ENCODE data around the gene DDX27. TPM values are rescaled to one million over a fixed set of nuclear protein-coding genes. Genes with fewer than 3 reads are reported as not detected.

The DDX27 gene
- total RNA-seq, 2 experiments from 2014 or later, result 116 to 126 TPM

- no peak overlapping the region for H3K4me3 ChIP-seq (ENCODE audit: low read length)
- H3K27ac Mint-ChIP-seq, result no peak overlapping the region
- H3K36me3 ChIP-seq (ENCODE audit: insufficient read depth, low read length), result no peaks in the 10 kb centered on the region
- intact Hi-C loops (cut with DNase I, micrococcal nuclease), result no loop called here
- no peaks in the 10 kb centered on the region for H3K4me1 ChIP-seq (ENCODE audit: insufficient read depth, low read length)
- no peaks in the 10 kb centered on the region for H3K27me3 Mint-ChIP-seq
- POLR2A ChIA-PET, result no interaction called here
- H3K4me1 Mint-ChIP-seq (ENCODE audit: low read depth), result no peaks in the 10 kb centered on the region
- H3K9me3 ChIP-seq (ENCODE audit: control insufficient read depth in 1 of 2, insufficient read depth in 1 of 2, low read length in 2 of 2), result no peaks in the 10 kb centered on the region
- DNase-seq (no peak), ATAC-seq (ENCODE audit: poor library complexity) (no peak)
- H3K36me3 Mint-ChIP-seq (ENCODE audit: low read depth), result no peaks in the 10 kb centered on the region
- no peak overlapping the region for H3K27ac ChIP-seq (ENCODE audit: low read depth in 1 of 2, low read length in 2 of 2)
- no peaks in the 10 kb centered on the region for H3K9me3 Mint-ChIP-seq
- TF ChIP-seq CTCF (IDR thresholded peaks at IDR 0.05), result no peak
- no peaks in the 10 kb centered on the region for H3K27me3 ChIP-seq (ENCODE audit: control insufficient read depth in 1 of 2, insufficient read depth in 2 of 2, low read length in 2 of 2)
- CTCF ChIA-PET, result no interaction called here
- no peak overlapping the region for H3K4me3 Mint-ChIP-seq
Measured at GRCh38 chr20:49203011-49203410, 16.2 kb upstream of the DDX27 start.

GRCh38 chr20:49203746-49204145 is 15.5 kb upstream of the DDX27 start:
- ATAC-seq (ENCODE audit: poor library complexity) (no peak), DNase-seq (no peak)
- no peaks in the 10 kb centered on the region for H3K4me1 Mint-ChIP-seq (ENCODE audit: low read depth)
- H3K36me3 Mint-ChIP-seq (ENCODE audit: low read depth), result no peaks in the 10 kb centered on the region
- Histone ChIP-seq H3K9me3 (ENCODE audit: control insufficient read depth in 1 of 2, insufficient read depth in 1 of 2, low read length in 2 of 2) (no peaks in the 10 kb centered on the region), H3K36me3 (ENCODE audit: insufficient read depth, low read length) (no peaks in the 10 kb centered on the region), H3K4me3 (ENCODE audit: low read length) (no peak overlapping the region), H3K27ac (ENCODE audit: low read depth in 1 of 2, low read length in 2 of 2) (no peak overlapping the region), H3K4me1 (ENCODE audit: insufficient read depth, low read length) (no peaks in the 10 kb centered on the region), H3K27me3 (ENCODE audit: control insufficient read depth in 1 of 2, insufficient read depth in 2 of 2, low read length in 2 of 2) (no peaks in the 10 kb centered on the region)
- intact Hi-C loops (cut with DNase I, micrococcal nuclease), result no loop called here
- ChIA-PET POLR2A (no interaction called here), CTCF (no interaction called here)
- H3K9me3 Mint-ChIP-seq, result no peaks in the 10 kb centered on the region
- H3K4me3 Mint-ChIP-seq, result no peak overlapping the region
- no peaks in the 10 kb centered on the region for H3K27me3 Mint-ChIP-seq
- no peak overlapping the region for H3K27ac Mint-ChIP-seq
- TF ChIP-seq CTCF (IDR thresholded peaks at IDR 0.05), result no peak

GRCh38 chr20:49207076-49207475 is 12.1 kb upstream of the DDX27 start:
- ChIA-PET POLR2A (no interaction called here), CTCF (no interaction called here)
- Histone ChIP-seq H3K4me1 (ENCODE audit: insufficient read depth, low read length) (no peaks in the 10 kb centered on the region), H3K4me3 (ENCODE audit: low read length) (no peak overlapping the region), H3K9me3 (ENCODE audit: control insufficient read depth in 1 of 2, insufficient read depth in 1 of 2, low read length in 2 of 2) (no peaks in the 10 kb centered on the region), H3K36me3 (ENCODE audit: insufficient read depth, low read length) (no peaks in the 10 kb centered on the region), H3K27me3 (ENCODE audit: control insufficient read depth in 1 of 2, insufficient read depth in 2 of 2, low read length in 2 of 2) (no peaks in the 10 kb centered on the region), H3K27ac (ENCODE audit: low read depth in 1 of 2, low read length in 2 of 2) (no peak overlapping the region)
- Mint-ChIP-seq H3K4me3 (no peak overlapping the region), H3K27me3 (no peaks in the 10 kb centered on the region), H3K4me1 (ENCODE audit: low read depth) (no peaks in the 10 kb centered on the region), H3K36me3 (ENCODE audit: low read depth) (no peaks in the 10 kb centered on the region), H3K27ac (no peak overlapping the region), H3K9me3 (no peaks in the 10 kb centered on the region)
- ATAC-seq (ENCODE audit: poor library complexity), result no peak
- TF ChIP-seq CTCF (IDR thresholded peaks at IDR 0.05), result no peak
- intact Hi-C loops (cut with DNase I, micrococcal nuclease), result no loop called here
- DNase-seq, result no peak
